ENCODE measurements around the gene OCA2. TPM values are rescaled to one million over a fixed set of nuclear protein-coding genes. Genes with fewer than 3 reads are reported as not detected.

Gene OCA2
- total RNA-seq, 1 experiment from 2014 or later: 0.31 TPM

DNA sequence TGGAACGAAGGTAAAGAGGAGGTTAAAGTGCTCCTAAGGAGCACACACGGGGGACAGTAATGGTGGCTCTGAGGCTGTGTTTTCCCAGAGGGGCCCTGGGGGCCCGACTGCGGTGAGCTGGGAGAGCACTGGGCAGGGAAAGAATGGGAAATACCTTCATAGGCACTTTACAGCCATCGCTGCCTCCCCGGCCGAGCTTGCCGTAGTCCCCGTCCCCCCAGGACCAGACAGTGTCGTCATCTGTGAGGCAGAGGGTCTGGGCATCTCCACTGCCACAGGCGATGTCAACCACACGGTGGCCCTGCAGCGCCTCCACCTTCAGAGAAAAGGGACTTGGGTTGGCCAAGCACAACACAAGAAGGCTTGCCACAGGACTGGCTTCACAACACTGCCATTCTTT, 32.8 kb upstream of the OCA2 start:
- H2AK5ac ChIP-seq (ENCODE audit: insufficient read length, low read length): no peak overlapping the region
- no peak overlapping the region for H3K56ac ChIP-seq (ENCODE audit: insufficient read length, low read depth, low read length)
- H4K20me1 ChIP-seq (ENCODE audit: control insufficient read depth, insufficient read depth, insufficient read length): no peaks in the 10 kb centered on the region
- H3K18ac ChIP-seq (ENCODE audit: insufficient read length, low read depth, low read length): no peak overlapping the region
- no peak overlapping the region for H3K23ac ChIP-seq (ENCODE audit: insufficient read length, low read depth, low read length)
- H3K23me2 ChIP-seq (ENCODE audit: insufficient read length, low read depth, low read length, poor library complexity, severe bottlenecking): no peaks in the 10 kb centered on the region
- H2BK12ac ChIP-seq (ENCODE audit: insufficient read length, low read depth, low read length): no peak overlapping the region
- no peak overlapping the region for H3K27ac ChIP-seq (ENCODE audit: insufficient read length, low read depth, low read length)
- H4K8ac ChIP-seq (replicated peaks; ENCODE audit: insufficient read length, low read depth, low read length): no peak overlapping the region
- DNase-seq: no peak
- H3K27ac Mint-ChIP-seq: no peak overlapping the region
- TF ChIP-seq, protein P1, sequence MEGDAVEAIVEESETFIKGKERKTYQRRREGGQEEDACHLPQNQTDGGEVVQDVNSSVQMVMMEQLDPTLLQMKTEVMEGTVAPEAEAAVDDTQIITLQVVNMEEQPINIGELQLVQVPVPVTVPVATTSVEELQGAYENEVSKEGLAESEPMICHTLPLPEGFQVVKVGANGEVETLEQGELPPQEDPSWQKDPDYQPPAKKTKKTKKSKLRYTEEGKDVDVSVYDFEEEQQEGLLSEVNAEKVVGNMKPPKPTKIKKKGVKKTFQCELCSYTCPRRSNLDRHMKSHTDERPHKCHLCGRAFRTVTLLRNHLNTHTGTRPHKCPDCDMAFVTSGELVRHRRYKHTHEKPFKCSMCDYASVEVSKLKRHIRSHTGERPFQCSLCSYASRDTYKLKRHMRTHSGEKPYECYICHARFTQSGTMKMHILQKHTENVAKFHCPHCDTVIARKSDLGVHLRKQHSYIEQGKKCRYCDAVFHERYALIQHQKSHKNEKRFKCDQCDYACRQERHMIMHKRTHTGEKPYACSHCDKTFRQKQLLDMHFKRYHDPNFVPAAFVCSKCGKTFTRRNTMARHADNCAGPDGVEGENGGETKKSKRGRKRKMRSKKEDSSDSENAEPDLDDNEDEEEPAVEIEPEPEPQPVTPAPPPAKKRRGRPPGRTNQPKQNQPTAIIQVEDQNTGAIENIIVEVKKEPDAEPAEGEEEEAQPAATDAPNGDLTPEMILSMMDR (conservative IDR thresholded peaks at IDR 0.05): no peak
- H2BK120ac ChIP-seq (ENCODE audit: low read depth, low read length, poor library complexity, severe bottlenecking): no peak overlapping the region
- no peak overlapping the region for H4K91ac ChIP-seq (ENCODE audit: insufficient read length, low read depth, low read length)
- no peaks in the 10 kb centered on the region for H3K9me3 Mint-ChIP-seq
- H3K79me2 ChIP-seq (ENCODE audit: insufficient read depth, low read length): no peaks in the 10 kb centered on the region
- peaks cover 3% of the 10 kb centered on the region; the same call in 1 of the 2 replicates for H3K4me1 ChIP-seq (ENCODE audit: insufficient read depth, low read length)
- no peaks in the 10 kb centered on the region for H3K27me3 Mint-ChIP-seq (ENCODE audit: low read depth)
- H3K4me1 Mint-ChIP-seq: peaks cover 7 to 13% of the 10 kb centered on the region in 2 experiments; a peak in 3 of 4 replicates
- no peak overlapping the region for H2BK20ac ChIP-seq (ENCODE audit: low read depth, low read length, poor library complexity, severe bottlenecking)
- no peak overlapping the region for H2BK5ac ChIP-seq (ENCODE audit: insufficient read length, low read length)
- no peak overlapping the region for H3T11ph ChIP-seq (ENCODE audit: low read length)
- no peak overlapping the region for H2BK15ac ChIP-seq (ENCODE audit: low read depth, low read length)
- no peak overlapping the region for H3K4ac ChIP-seq (ENCODE audit: low read depth, low read length)
- no CpG with 5 or more reads among the region's 13 CpGs for WGBS (ENCODE audit: extremely low coverage, insufficient read length, low lambda C conversion rate)
- H3K4me2 ChIP-seq (ENCODE audit: insufficient read depth, insufficient read length, low read length): no peak overlapping the region
- H3K27me3 ChIP-seq (ENCODE audit: insufficient read depth, low read length): no peaks in the 10 kb centered on the region
- H3K14ac ChIP-seq (ENCODE audit: insufficient read depth, low read length): no peak overlapping the region
- no peaks in the 10 kb centered on the region for H3K9me3 ChIP-seq (ENCODE audit: control insufficient read depth, low read depth, low read length)
- H3K79me1 ChIP-seq (ENCODE audit: insufficient read depth, low read depth, low read length, poor library complexity, severe bottlenecking): no peaks in the 10 kb centered on the region
- H3K9ac ChIP-seq (ENCODE audit: extremely low read depth, insufficient read length, low read length): no peak overlapping the region
- H3K4me3 Mint-ChIP-seq: no peak overlapping the region
- H3K36me3 Mint-ChIP-seq (ENCODE audit: insufficient read depth in 1 of 3, low read depth in 3 of 3): peaks cover 43 to 67% (median 55%) of the 10 kb centered on the region in 3 experiments
- no peak overlapping the region for H2AFZ ChIP-seq (ENCODE audit: low read length)
- H4K5ac ChIP-seq (ENCODE audit: insufficient read length, low read depth, low read length): no peak overlapping the region

Measured in H9 (cell line).